GM12801 (cell line): ENCODE results near the gene LHPP.

ENCODE experiments used
- CTCF ChIP-seq: IDR thresholded peaks from one replicate; pipeline ENCODE4 v1.5.1; 2011; ENCODE audit warnings: control low read depth; ENCODE audit not compliant: insufficient read length; ENCODE audit errors: extremely low read depth

The LHPP gene

DNA sequence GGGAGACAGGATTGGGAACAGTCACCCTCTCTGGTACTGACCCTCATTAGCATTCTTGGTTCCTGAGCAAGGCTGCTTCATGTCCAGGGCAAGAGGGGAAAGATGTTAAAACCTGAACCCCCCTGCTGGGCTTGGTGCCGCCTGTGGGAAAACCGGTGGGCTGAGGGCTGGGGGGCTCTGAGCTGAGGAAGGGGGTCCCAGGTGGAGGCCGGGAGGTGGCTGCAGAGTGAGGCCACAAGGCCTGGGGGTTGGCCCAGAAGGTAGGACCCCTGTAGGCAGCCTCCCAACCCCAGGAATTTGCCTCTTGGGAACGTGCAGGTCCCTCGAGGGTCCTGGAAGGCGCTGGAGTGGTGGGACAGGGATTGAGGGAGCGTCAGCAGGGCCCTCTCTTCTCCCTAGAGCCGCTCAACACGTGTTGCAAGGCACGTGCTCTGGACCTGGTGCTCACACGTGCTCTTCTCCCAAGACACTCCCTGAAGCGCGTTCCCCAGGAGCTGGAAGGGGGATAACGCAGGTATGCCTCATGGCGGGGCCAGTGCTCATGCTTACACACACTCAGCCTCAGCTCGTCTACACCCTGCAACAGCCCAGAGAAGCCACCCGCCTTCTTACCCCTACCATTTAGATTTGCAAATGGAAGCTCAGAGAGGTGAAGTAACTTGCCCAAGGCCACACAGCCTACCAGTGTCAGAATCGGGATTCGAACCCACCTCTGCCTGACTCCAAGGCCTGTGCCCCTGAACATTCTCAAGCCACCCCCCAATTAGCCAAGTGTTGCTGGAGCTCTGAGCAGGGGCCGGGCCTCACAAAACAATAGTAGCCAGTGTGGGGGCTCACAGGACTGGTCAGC, 64.4 kb downstream of the LHPP start:
- no peak for TF ChIP-seq CTCF

GRCh38 chr10:124526621-124527267, 65.1 kb downstream of the LHPP start:
- no peak for TF ChIP-seq CTCF

- TF ChIP-seq CTCF: no peak
Observed at GRCh38 chr10:124527874-124528395, 66.3 kb downstream of the LHPP start.

- TF ChIP-seq CTCF: no peak
Observed at GRCh38 chr10:124529661-124530214, 68.1 kb downstream of the LHPP start.

- TF ChIP-seq CTCF: no peak
Observed at GRCh38 chr10:124530215-124530665, 68.6 kb downstream of the LHPP start.

GRCh38 chr10:124530816-124531215, 69.2 kb downstream of the LHPP start:
- no peak for TF ChIP-seq CTCF

- TF ChIP-seq CTCF: no peak
Observed at GRCh38 chr10:124532106-124532641, 70.6 kb downstream of the LHPP start.
